ENCODE results near the gene PDE6D.

Gene PDE6D

GRCh38 chr2:231689124-231689893 lies 91.8 kb downstream of the PDE6D start:
- Histone ChIP-seq H3K9me3 (ENCODE audit: insufficient read depth, low read length) (no peaks in the 10 kb centered on the region), H3K27ac (ENCODE audit: low read length) (no peak overlapping the region), H3K4me2 (ENCODE audit: low read length) (no peak overlapping the region), H3K4me3 (ENCODE audit: low read length) (no peak overlapping the region), H3K36me3 (replicated peaks; ENCODE audit: low read depth, low read length) (no peaks in the 10 kb centered on the region), H4K20me1 (ENCODE audit: insufficient read depth, low read length) (no peaks in the 10 kb centered on the region), H3K4me1 (ENCODE audit: low read length) (peaks cover 31% of the 10 kb centered on the region), H2AFZ (ENCODE audit: low read depth, low read length) (no peak overlapping the region), H3K9ac (ENCODE audit: low read length) (no peak overlapping the region), H3K79me2 (ENCODE audit: low read length) (peaks cover 4% of the 10 kb centered on the region; the same call in 1 of the 2 replicates), H3K27me3 (ENCODE audit: low read depth, low read length) (no peaks in the 10 kb centered on the region)
- no peak for TF ChIP-seq CTCF (IDR thresholded peaks at IDR 0.05; ENCODE audit: low read depth, low read length)
- TF ChIP-seq EZH2phosphoT487 (IDR thresholded peaks at IDR 0.05; ENCODE audit: low read depth) = no peak

GRCh38 chr2:231688719-231689118 lies 92.4 kb downstream of the PDE6D start:
- Histone ChIP-seq H3K27ac (ENCODE audit: low read length) (no peak overlapping the region), H3K36me3 (replicated peaks; ENCODE audit: low read depth, low read length) (no peaks in the 10 kb centered on the region), H3K4me1 (ENCODE audit: low read length) (peaks cover 31% of the 10 kb centered on the region), H3K9me3 (ENCODE audit: insufficient read depth, low read length) (no peaks in the 10 kb centered on the region), H3K4me3 (ENCODE audit: low read length) (no peak overlapping the region), H2AFZ (ENCODE audit: low read depth, low read length) (no peak overlapping the region), H3K9ac (ENCODE audit: low read length) (no peak overlapping the region), H3K79me2 (ENCODE audit: low read length) (peaks cover 4% of the 10 kb centered on the region; the same call in 1 of the 2 replicates), H4K20me1 (ENCODE audit: insufficient read depth, low read length) (no peaks in the 10 kb centered on the region), H3K27me3 (ENCODE audit: low read depth, low read length) (no peaks in the 10 kb centered on the region), H3K4me2 (ENCODE audit: low read length) (no peak overlapping the region)
- TF ChIP-seq CTCF (IDR thresholded peaks at IDR 0.05; ENCODE audit: low read depth, low read length) = no peak
- TF ChIP-seq EZH2phosphoT487 (IDR thresholded peaks at IDR 0.05; ENCODE audit: low read depth) = no peak

GRCh38 chr2:231687961-231688360 lies 93.1 kb downstream of the PDE6D start:
- Histone ChIP-seq H3K27me3 (ENCODE audit: low read depth, low read length) (no peaks in the 10 kb centered on the region), H3K36me3 (replicated peaks; ENCODE audit: low read depth, low read length) (no peaks in the 10 kb centered on the region), H3K4me1 (ENCODE audit: low read length) (peaks cover 31% of the 10 kb centered on the region), H3K9ac (ENCODE audit: low read length) (peak overlapping the region; percentile 70), H3K27ac (ENCODE audit: low read length) (no peak overlapping the region), H3K79me2 (ENCODE audit: low read length) (peaks cover 4% of the 10 kb centered on the region; the same call in 1 of the 2 replicates), H3K4me3 (ENCODE audit: low read length) (peak overlapping the region; percentile 71), H3K9me3 (ENCODE audit: insufficient read depth, low read length) (no peaks in the 10 kb centered on the region), H4K20me1 (ENCODE audit: insufficient read depth, low read length) (no peaks in the 10 kb centered on the region), H2AFZ (ENCODE audit: low read depth, low read length) (no peak overlapping the region), H3K4me2 (ENCODE audit: low read length) (peak overlapping the region; percentile 82)
- TF ChIP-seq EZH2phosphoT487 (IDR thresholded peaks at IDR 0.05; ENCODE audit: low read depth) (no peak), CTCF (IDR thresholded peaks at IDR 0.05; ENCODE audit: low read depth, low read length) (no peak)

- peak overlapping the region; percentile 71 for H3K4me3 ChIP-seq (ENCODE audit: low read length)
- H2AFZ ChIP-seq (ENCODE audit: low read depth, low read length) = no peak overlapping the region
- peak overlapping the region; percentile 31 for H3K27ac ChIP-seq (ENCODE audit: low read length)
- H3K36me3 ChIP-seq (replicated peaks; ENCODE audit: low read depth, low read length) = no peaks in the 10 kb centered on the region
- no peaks in the 10 kb centered on the region for H3K9me3 ChIP-seq (ENCODE audit: insufficient read depth, low read length)
- peak; percentile 68 for TF ChIP-seq CTCF (IDR thresholded peaks at IDR 0.05; ENCODE audit: low read depth, low read length)
- no peak for TF ChIP-seq EZH2phosphoT487 (IDR thresholded peaks at IDR 0.05; ENCODE audit: low read depth)
- peak overlapping the region; percentile 70 for H3K9ac ChIP-seq (ENCODE audit: low read length)
- H3K4me1 ChIP-seq (ENCODE audit: low read length) = peaks cover 31% of the 10 kb centered on the region
- H3K79me2 ChIP-seq (ENCODE audit: low read length) = peaks cover 4% of the 10 kb centered on the region; the same call in 1 of the 2 replicates
- H3K4me2 ChIP-seq (ENCODE audit: low read length) = peak overlapping the region; percentile 82
- no peaks in the 10 kb centered on the region for H3K27me3 ChIP-seq (ENCODE audit: low read depth, low read length)
- H4K20me1 ChIP-seq (ENCODE audit: insufficient read depth, low read length) = no peaks in the 10 kb centered on the region
Measured at GRCh38 chr2:231687133-231687852, 93.8 kb downstream of the PDE6D start.

All from OCI-LY3 (cell line).